Endodermal cell (in vitro differentiated cells): ENCODE measurements around the gene RHBDL1. TPM values are rescaled to one million over a fixed set of nuclear protein-coding genes. Genes with fewer than 3 reads are reported as not detected.

Experiments used
- DNase-seq: peaks from one replicate; pipeline ENCODE4 v3.0.0-alpha.2; 2017
- H3K27ac ChIP-seq: 2 replicates; pipeline ENCODE4 v1.5.1; 2013; ENCODE audit warnings: mild to moderate bottlenecking, low read depth, low read length, moderate library complexity
- H3K27me3 ChIP-seq: 2 replicates; pipeline ENCODE4 v1.6.1; 2013; ENCODE audit warnings: mild to moderate bottlenecking, low read length, moderate library complexity; ENCODE audit not compliant: insufficient read depth, control insufficient read depth, poor library complexity, severe bottlenecking
- H3K36me3 ChIP-seq: 2 replicates; pipeline ENCODE4 v1.7.0; 2013; ENCODE audit warnings: mild to moderate bottlenecking, low read length, moderate library complexity; ENCODE audit not compliant: control insufficient read depth, insufficient read depth
- H3K4me1 ChIP-seq: one replicate; pipeline ENCODE4 v1.7.0; 2013; ENCODE audit warnings: low read length; ENCODE audit not compliant: control insufficient read depth, insufficient read depth
- H3K4me3 ChIP-seq: 2 replicates; pipeline ENCODE4 v1.5.1; 2013; ENCODE audit warnings: mild to moderate bottlenecking, low read length, moderate library complexity
- H3K9ac ChIP-seq: 2 replicates; pipeline ENCODE4 v1.6.1; 2013; ENCODE audit warnings: mild to moderate bottlenecking, low read length, moderate library complexity; ENCODE audit not compliant: poor library complexity, severe bottlenecking; ENCODE audit errors: extremely low read depth
- H3K9me3 ChIP-seq: 2 replicates; pipeline ENCODE4 v1.6.1; 2013; ENCODE audit warnings: mild to moderate bottlenecking, low read length, moderate library complexity; ENCODE audit not compliant: control insufficient read depth
- H3K27ac Mint-ChIP-seq: 2 replicates; pipeline ENCODE4 v1.8.0; 2020; ENCODE audit warnings: mixed read lengths
- H3K27me3 Mint-ChIP-seq: 2 replicates; pipeline ENCODE4 v1.8.0; 2021; ENCODE audit warnings: mild to moderate bottlenecking, mixed read lengths; ENCODE audit not compliant: insufficient read depth
- H3K36me3 Mint-ChIP-seq: 2 replicates; pipeline ENCODE4 v1.8.0; 2020; ENCODE audit warnings: low read depth, mixed read lengths
- H3K4me1 Mint-ChIP-seq: 2 replicates; pipeline ENCODE4 v1.8.0; 2020; ENCODE audit warnings: mixed read lengths
- H3K4me3 Mint-ChIP-seq: 2 replicates; pipeline ENCODE4 v1.8.0; 2020; ENCODE audit warnings: mild to moderate bottlenecking, moderate library complexity, mixed read lengths
- H3K9me3 Mint-ChIP-seq: 2 replicates; pipeline ENCODE4 v1.8.0; 2020; ENCODE audit warnings: mild to moderate bottlenecking, mixed read lengths
- CTCF ChIP-seq: fragments of 200-600 bp; sonication (generic); conservative IDR thresholded peaks from 2 replicates; pipeline ENCODE4 v1.5.0; 2021; ENCODE audit warnings: antibody characterized with exemption, mild to moderate bottlenecking
- WGBS, 2 experiments: methylation state at CpG; one replicate each; pipeline versions ENCODE4 v1.1.5 to v1.1.7; 2013; ENCODE audit warnings: missing lambda C conversion rate in 2 of 2, mixed read lengths in 1 of 2; ENCODE audit not compliant: insufficient coverage in 1 of 2, insufficient read length in 1 of 2; 5-methylcytosine and 5-hydroxymethylcytosine counted together
- total RNA-seq, 2 donors: library from RNA; stranded (reverse); fragmentation: NEBNext Ultra II Directional in 1 of 2; extraction: Animal tissue kit (Norgen Biotek cat#: 25700) in 1 of 2; gene quantifications; 2 replicates in 1 of 2; 3 replicates in 1 of 2; pipeline ENCODE4 v1.2.1, GENCODE V29; 2021

RHBDL1 gene
- total RNA-seq, 2 donors from 2014 or later: 3.7 to 5.1 TPM

- Mint-ChIP-seq H3K27ac (no peak overlapping the region), H3K9me3 (no peaks in the 10 kb centered on the region), H3K4me3 (no peak overlapping the region), H3K36me3 (peaks cover 8% of the 10 kb centered on the region), H3K4me1 (peaks cover 3% of the 10 kb centered on the region), H3K27me3 (no peaks in the 10 kb centered on the region)
- H3K36me3 ChIP-seq: no peaks in the 10 kb centered on the region
- H3K4me1 ChIP-seq: no peaks in the 10 kb centered on the region
- no peak overlapping the region for H3K9ac ChIP-seq
- DNase-seq: no peak
- H3K27ac ChIP-seq: no peak overlapping the region
- H3K4me3 ChIP-seq: no peak overlapping the region
- no peaks in the 10 kb centered on the region for H3K9me3 ChIP-seq
- no peaks in the 10 kb centered on the region for H3K27me3 ChIP-seq
- no peak for TF ChIP-seq CTCF
- WGBS, 2 experiments: 92 to 94% methylated on average over 8 to 20 of the region's 20 CpGs
These were observed 15.9 kb upstream of the RHBDL1 start for GRCh38 chr16:659618-660017.

DNA sequence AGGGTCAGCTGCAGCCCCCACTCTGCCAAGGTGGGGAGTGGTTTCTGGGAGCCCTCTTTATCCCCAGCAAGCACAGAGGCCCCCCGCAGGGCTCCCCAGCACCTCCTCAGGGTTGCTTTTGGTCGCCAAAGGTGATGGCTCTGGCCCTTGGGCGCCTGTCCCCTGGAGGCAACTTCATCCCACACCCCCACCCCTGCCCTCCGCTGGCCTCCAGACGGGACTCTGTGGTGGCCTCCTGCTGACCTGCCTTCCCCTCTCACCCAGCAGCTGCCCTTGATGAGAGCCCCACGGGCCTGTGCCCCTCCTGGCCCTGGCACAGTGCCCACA lies 15.4 kb upstream of the RHBDL1 start:
- 88 to 97% methylated on average over 5 to 6 of the region's 6 CpGs for WGBS, 2 experiments
- no peak overlapping the region for H3K4me3 Mint-ChIP-seq
- no peak overlapping the region for H3K27ac ChIP-seq

GRCh38 chr16:660459-661183 lies 14.8 kb upstream of the RHBDL1 start:
- peak; percentile 77 for TF ChIP-seq CTCF
- Mint-ChIP-seq H3K27ac (peak overlapping the region; percentile 39), H3K36me3 (peaks cover 8% of the 10 kb centered on the region), H3K9me3 (no peaks in the 10 kb centered on the region), H3K27me3 (no peaks in the 10 kb centered on the region), H3K4me3 (no peak overlapping the region), H3K4me1 (peaks cover 3% of the 10 kb centered on the region)
- H3K36me3 ChIP-seq: no peaks in the 10 kb centered on the region
- no peaks in the 10 kb centered on the region for H3K9me3 ChIP-seq
- H3K9ac ChIP-seq: no peak overlapping the region
- WGBS, 2 experiments: 34 to 52% methylated on average over 10 to 35 of the region's 43 CpGs
- no peak overlapping the region for H3K4me3 ChIP-seq
- H3K27ac ChIP-seq: no peak overlapping the region
- no peaks in the 10 kb centered on the region for H3K27me3 ChIP-seq
- no peaks in the 10 kb centered on the region for H3K4me1 ChIP-seq
- peak; percentile 97 for DNase-seq

More for the DNA sequence above, 15.4 kb upstream of the RHBDL1 start:
- Mint-ChIP-seq H3K36me3 (peaks cover 8% of the 10 kb centered on the region), H3K27ac (no peak overlapping the region), H3K4me1 (peaks cover 3% of the 10 kb centered on the region), H3K9me3 (no peaks in the 10 kb centered on the region), H3K27me3 (no peaks in the 10 kb centered on the region)
- no peak overlapping the region for H3K9ac ChIP-seq
- no peaks in the 10 kb centered on the region for H3K9me3 ChIP-seq
- H3K36me3 ChIP-seq: no peaks in the 10 kb centered on the region
- no peak for TF ChIP-seq CTCF
- H3K27me3 ChIP-seq: no peaks in the 10 kb centered on the region
- H3K4me1 ChIP-seq: no peaks in the 10 kb centered on the region
- DNase-seq: no peak
- no peak overlapping the region for H3K4me3 ChIP-seq
